H1 (cell line): ENCODE measurements around the gene INTS6. TPM values are rescaled to one million over a fixed set of nuclear protein-coding genes. Genes with fewer than 3 reads are reported as not detected.

Source experiments
- CTCF ChIA-PET: fragments of 300-600 bp; sonication (Branson Sonifier 250); formaldehyde crosslinking; loops from one replicate; lab custom pipeline; 2021; ENCODE audit not compliant: partially characterized antibody; lab: Charles Lee
- POLR2A ChIA-PET: fragments of 300-600 bp; sonication (Branson Sonifier 250); formaldehyde crosslinking; loops from one replicate; lab custom pipeline; 2021; ENCODE audit warnings: inconsistent platforms; ENCODE audit not compliant: partially characterized antibody; lab: Charles Lee
- DNase-seq, 2 experiments: peaks; one replicate each; pipeline versions ENCODE4 v3.0.0 to v3.0.0-alpha.2; 2010 to 2022; ENCODE audit warnings: low spot score in 2 of 2, low read depth in 1 of 2, mixed read lengths in 1 of 2
- FAIRE-seq: peaks from 2 replicates; lab custom pipeline; 2011; peaks lifted over from hg19 to GRCh38; lab: Jason Lieb, UNC
- H2AFZ ChIP-seq: 2 replicates; pipeline ENCODE4 v1.8.1; 2012; ENCODE audit warnings: low read length, inconsistent platforms
- H2AK5ac ChIP-seq: 2 replicates; pipeline ENCODE4 v1.6.1; 2013; ENCODE audit warnings: low read depth, low read length
- H2BK120ac ChIP-seq: replicated peaks from 2 replicates; pipeline ENCODE3; 2013; ENCODE audit warnings: low read depth, low read length, inconsistent platforms
- H2BK12ac ChIP-seq: 2 replicates; pipeline ENCODE4 v1.6.1; 2013; ENCODE audit warnings: low read depth, low read length
- H2BK15ac ChIP-seq: 2 replicates; pipeline ENCODE4 v1.6.1; 2013; ENCODE audit warnings: low read length
- H2BK20ac ChIP-seq: 2 replicates; pipeline ENCODE4 v1.6.1; 2013; ENCODE audit warnings: low read length
- H2BK5ac ChIP-seq: 2 replicates; pipeline ENCODE4 v1.6.1; 2013; ENCODE audit warnings: low read depth, low read length
- H3K14ac ChIP-seq: 2 replicates; pipeline ENCODE4 v1.6.1; 2013; ENCODE audit warnings: inconsistent platforms; ENCODE audit not compliant: insufficient read length
- H3K18ac ChIP-seq: 2 replicates; pipeline ENCODE4 v1.6.1; 2013; ENCODE audit warnings: low read length; ENCODE audit errors: extremely low read depth
- H3K23ac ChIP-seq: 2 replicates; pipeline ENCODE4 v1.6.1; 2013; ENCODE audit warnings: inconsistent platforms; ENCODE audit not compliant: insufficient read length
- H3K23me2 ChIP-seq: 2 replicates; pipeline ENCODE4 v1.6.1; 2013; ENCODE audit warnings: low read depth, low read length
- H3K27ac ChIP-seq: 2 replicates; pipeline ENCODE4 v1.6.1; 2011; ENCODE audit warnings: low read depth, low read length, inconsistent platforms
- H3K27me3 ChIP-seq, 4 experiments: replicated peaks in 1 of 4; 1 replicate in 1 of 4; 2 replicates in 3 of 4; pipeline versions ENCODE4 v1.6.1 to v1.8.1; 2011 to 2013; ENCODE audit warnings: low read length in 3 of 4, mild to moderate bottlenecking in 3 of 4, inconsistent platforms in 2 of 4, mixed read lengths in 2 of 4, moderate library complexity in 1 of 4; ENCODE audit not compliant: control insufficient read depth in 3 of 4, insufficient read depth in 3 of 4; ENCODE audit errors: extremely low read depth in 1 of 4
- H3K36me3 ChIP-seq, 4 experiments: 2 replicates each; pipeline versions ENCODE4 v1.6.1 to v1.8.1; 2011 to 2013; ENCODE audit warnings: mild to moderate bottlenecking in 4 of 4, low read length in 3 of 4, moderate library complexity in 2 of 4, control low read depth in 1 of 4, inconsistent platforms in 1 of 4; ENCODE audit not compliant: insufficient read depth in 4 of 4, control insufficient read depth in 2 of 4
- H3K4ac ChIP-seq: replicated peaks from 2 replicates; pipeline ENCODE3; 2013; ENCODE audit warnings: low read length, low read depth, mixed read lengths, inconsistent platforms; ENCODE audit not compliant: insufficient read length
- H3K4me1 ChIP-seq, 4 experiments: replicated peaks in 1 of 4; 1 replicate in 1 of 4; 2 replicates in 3 of 4; pipeline versions ENCODE4 v1.6.1 to v1.8.1; 2011 to 2013; ENCODE audit warnings: low read length in 3 of 4, inconsistent platforms in 2 of 4, mixed read lengths in 1 of 4; ENCODE audit not compliant: insufficient read depth in 4 of 4, control insufficient read depth in 3 of 4
- H3K4me2 ChIP-seq, 2 experiments: 2 replicates each; pipeline versions ENCODE4 v1.6.1 to v1.8.1; 2011 to 2013; ENCODE audit warnings: low read depth in 2 of 2, low read length in 2 of 2, control low read depth in 1 of 2, inconsistent platforms in 1 of 2, mild to moderate bottlenecking in 1 of 2; ENCODE audit not compliant: insufficient read depth in 1 of 2
- H3K4me3 ChIP-seq, 4 experiments: fragments of 200-600, 300-600 bp in 1 of 4; sonication (generic), shearing (Covaris generic), sonication (Bioruptor Twin) in 1 of 4; 2 replicates each; pipeline versions ENCODE4 v1.5.1 to v1.8.1; 2011 to 2016; ENCODE audit warnings: low read length in 4 of 4, low read depth in 3 of 4, control low read depth in 2 of 4, inconsistent platforms in 2 of 4, mild to moderate bottlenecking in 2 of 4, mixed read lengths in 1 of 4, moderate library complexity in 1 of 4; ENCODE audit not compliant: insufficient read depth in 2 of 4; ENCODE audit errors: extremely low read depth in 1 of 4
- H3K56ac ChIP-seq: replicated peaks from 2 replicates; pipeline ENCODE3; 2013; ENCODE audit warnings: low read depth, mild to moderate bottlenecking, mixed read lengths, low read length, inconsistent platforms; ENCODE audit not compliant: insufficient read length
- H3K79me1 ChIP-seq: 2 replicates; pipeline ENCODE4 v1.6.1; 2013; ENCODE audit warnings: low read depth, low read length, control low read depth
- H3K79me2 ChIP-seq, 2 experiments: 2 replicates each; pipeline versions ENCODE4 v1.6.1 to v1.8.1; 2012 to 2013; ENCODE audit warnings: low read length in 2 of 2, mild to moderate bottlenecking in 2 of 2, inconsistent platforms in 1 of 2; ENCODE audit not compliant: insufficient read depth in 2 of 2, control insufficient read depth in 1 of 2
- H3K9ac ChIP-seq, 4 experiments: replicated peaks in 1 of 4; 1 replicate in 1 of 4; 2 replicates in 3 of 4; pipeline versions ENCODE4 v1.6.1 to v1.8.1; 2011 to 2013; ENCODE audit warnings: low read depth in 3 of 4, low read length in 3 of 4, control low read depth in 2 of 4, mild to moderate bottlenecking in 2 of 4, moderate library complexity in 2 of 4, inconsistent platforms in 1 of 4; ENCODE audit errors: extremely low read depth in 1 of 4
- H3K9me3 ChIP-seq, 2 experiments: 2 replicates each; pipeline versions ENCODE4 v1.6.1 to v1.8.1; 2012 to 2013; ENCODE audit warnings: mild to moderate bottlenecking in 2 of 2, moderate library complexity in 2 of 2, control low read depth in 1 of 2, inconsistent platforms in 1 of 2, low read depth in 1 of 2, low read length in 1 of 2, mixed read lengths in 1 of 2; ENCODE audit not compliant: insufficient read depth in 2 of 2
- H4K20me1 ChIP-seq, 2 experiments: replicated peaks in 1 of 2; 2 replicates each; pipeline versions ENCODE3 to v1.8.1; 2011 to 2013; ENCODE audit warnings: inconsistent platforms in 2 of 2, low read length in 2 of 2, mild to moderate bottlenecking in 1 of 2; ENCODE audit not compliant: insufficient read depth in 2 of 2, control insufficient read depth in 1 of 2
- H4K5ac ChIP-seq: 2 replicates; pipeline ENCODE4 v1.6.1; 2013; ENCODE audit warnings: low read length, low read depth, mixed read lengths, inconsistent platforms; ENCODE audit not compliant: insufficient read length
- H4K8ac ChIP-seq: 2 replicates; pipeline ENCODE4 v1.8.0; 2013; ENCODE audit warnings: mild to moderate bottlenecking, moderate library complexity, low read length, inconsistent platforms; ENCODE audit not compliant: insufficient read depth; ENCODE audit errors: extremely low read depth
- H4K91ac ChIP-seq: replicated peaks from 2 replicates; pipeline ENCODE3; 2013; ENCODE audit warnings: low read length, mixed read lengths, inconsistent platforms; ENCODE audit not compliant: insufficient read length
- CTCF ChIP-seq, 3 experiments: IDR thresholded peaks; 1 replicate in 2 of 3; 2 replicates in 1 of 3; pipeline versions ENCODE4 v1.5.1 to v1.6.1; 2011; ENCODE audit warnings: low read length in 3 of 3, mild to moderate bottlenecking in 3 of 3, inconsistent platforms in 2 of 3, low read depth in 1 of 3, moderate library complexity in 1 of 3; ENCODE audit not compliant: insufficient read depth in 1 of 3; ENCODE audit errors: control extremely low read depth in 1 of 3
- E2F6 ChIP-seq: IDR thresholded peaks from 2 replicates; pipeline ENCODE4 v1.6.1; 2012; ENCODE audit warnings: inconsistent platforms
- NANOG ChIP-seq: IDR thresholded peaks from 2 replicates; pipeline ENCODE4 v1.6.1; 2011; ENCODE audit warnings: low read length, low read depth, mild to moderate bottlenecking, inconsistent platforms; ENCODE audit not compliant: insufficient read depth, poor library complexity, severe bottlenecking
- RAD21 ChIP-seq, 2 experiments: IDR thresholded peaks in 1 of 2; conservative IDR thresholded peaks in 1 of 2; 2 replicates each; pipeline ENCODE4 v1.6.1; 2011; ENCODE audit warnings: low read depth in 2 of 2, low read length in 2 of 2, improper control_type of control experiment in 1 of 2, inconsistent platforms in 1 of 2, mild to moderate bottlenecking in 1 of 2, moderate library complexity in 1 of 2
- TBP ChIP-seq: IDR thresholded peaks from 2 replicates; pipeline ENCODE4 v1.6.1; 2011; ENCODE audit warnings: low read depth, low read length, improper control_type of control experiment
- WGBS, 2 experiments: shearing (Covaris generic) in 1 of 2; methylation state at CpG; one replicate each; pipeline versions ENCODE4 v1.1.6 to v1.1.7; 2013 to 2015; ENCODE audit warnings: low lambda C conversion rate in 2 of 2, mixed read lengths in 2 of 2, inconsistent platforms in 1 of 2, low coverage in 1 of 2, missing lambda C conversion rate in 1 of 2; ENCODE audit not compliant: insufficient replicate concordance in 2 of 2, insufficient coverage in 1 of 2, insufficient read length in 1 of 2; ENCODE audit errors: extremely low coverage in 1 of 2, missing lambda C conversion rate in 1 of 2; 5-methylcytosine and 5-hydroxymethylcytosine counted together
- polyA plus RNA-seq, 7 experiments: library from polyadenylated mRNA; depleted of rRNA in 3 of 7; stranded (reverse) in 5 of 7; unstranded in 2 of 7; fragments of >200 nt in 5 of 7; fragments of 200-250 nt in 2 of 7; gene quantifications; 1 replicate in 5 of 7; 2 replicates in 1 of 7; 4 replicates in 1 of 7; pipeline versions ENCODE4 v1.2.1 to v1.2.3, GENCODE V29; 2011 to 2013; ENCODE audit warnings: missing spikeins in 2 of 7, mixed read lengths in 2 of 7
- total RNA-seq: library from RNA; stranded (reverse); fragmentation: NEBNext Ultra II Directional; extraction: Animal tissue kit (Norgen Biotek cat#: 25700); gene quantifications from 2 replicates; pipeline ENCODE4 v1.2.1, GENCODE V29; 2021

INTS6 gene
- total and polyA plus RNA-seq, 2 of the 8 experiments (the other 6 are each of a cell fraction or from before 2014, with no cell fraction given) = 12.6 to 42.8 TPM

GRCh38 chr13:51444922-51445321, 7.9 kb downstream of the INTS6 start:
- TF ChIP-seq CTCF (IDR thresholded peaks at IDR 0.05; ENCODE audit: control extremely low read depth in 1 of 3, insufficient read depth in 1 of 3, low read depth in 1 of 3, low read length in 3 of 3) (peak in 1 of 3 experiments; percentile 25; a peak in 2 of 4 replicates), RAD21 (IDR thresholded peaks at IDR 0.05 in 1 of 2, conservative IDR thresholded peaks at IDR 0.05 in 1 of 2; ENCODE audit: low read depth in 2 of 2, low read length in 2 of 2) (peak; percentile 55 to 56), NANOG (no peak), E2F6 (no peak), TBP (no peak)
- TF ChIP-seq, all 59 proteins: peak for 2
- Histone ChIP-seq H3K9ac (no peak overlapping the region), H2BK20ac (no peak overlapping the region), H3K27ac (no peak overlapping the region), H3K14ac (no peak overlapping the region), H4K5ac (no peak overlapping the region), H3K4ac (no peak overlapping the region), H3K23me2 (no peaks in the 10 kb centered on the region), H3K4me3 (no peak overlapping the region), H3K18ac (no peak overlapping the region), H4K91ac (no peak overlapping the region), H3K9me3 (no peaks in the 10 kb centered on the region), H3K79me2 (peaks cover 0 to 2% of the 10 kb centered on the region in 2 experiments; a peak in 1 of 4 replicates), H3K56ac (no peak overlapping the region), H4K20me1 (no peaks in the 10 kb centered on the region), H2AFZ (no peak overlapping the region), H4K8ac (no peak overlapping the region), H3K27me3 (no peaks in the 10 kb centered on the region; a peak in 1 of 7 replicates), H3K36me3 (peaks cover 0 to 37% (median under 1%) of the 10 kb centered on the region in 4 experiments; a peak in 2 of 8 replicates), H2BK12ac (no peak overlapping the region), H3K4me1 (no peaks in the 10 kb centered on the region), H2BK120ac (no peak overlapping the region), H2BK5ac (no peak overlapping the region), H3K4me2 (no peak overlapping the region), H3K79me1 (no peaks in the 10 kb centered on the region), H2AK5ac (no peak overlapping the region), H2BK15ac (no peak overlapping the region), H3K23ac (no peak overlapping the region)
- 71% methylated on average over 1 of the region's 1 CpG; no CpG with 5 or more reads in 1 of the 2 experiments for WGBS, 2 experiments
- FAIRE-seq (no peak), DNase-seq (no peak)
- POLR2A ChIA-PET = interaction anchor here (0.6 to 2.9 kb wide), 4 partner anchors 8 to 326 kb away, joined by 3 to 13 read pairs (median 4); partner anchors contain the start of gene INTS6
- CTCF ChIA-PET = interaction anchor here (0.7 to 3.5 kb wide), 17 partner anchors 10 to 355 kb away, joined by 3 to 28 read pairs (median 3); no protein-coding TSS in a partner anchor
